GM18508 (cell line): ENCODE measurements around the gene SH3RF3.

Source experiments
- ATAC-seq: cut with Tn5 transposase; IDR thresholded peaks from one replicate; pipeline ENCODE4 v1.9.1; 2021; ENCODE audit warnings: moderate number of reproducible peaks; ENCODE audit not compliant: insufficient read depth, unreplicated experiment

The SH3RF3 gene

GRCh38 chr2:109174626-109175349 is 45.8 kb downstream of the SH3RF3 start:
- no peak for ATAC-seq

- ATAC-seq = no peak
These were observed 46.3 kb downstream of the SH3RF3 start for GRCh38 chr2:109175350-109175678.

DNA sequence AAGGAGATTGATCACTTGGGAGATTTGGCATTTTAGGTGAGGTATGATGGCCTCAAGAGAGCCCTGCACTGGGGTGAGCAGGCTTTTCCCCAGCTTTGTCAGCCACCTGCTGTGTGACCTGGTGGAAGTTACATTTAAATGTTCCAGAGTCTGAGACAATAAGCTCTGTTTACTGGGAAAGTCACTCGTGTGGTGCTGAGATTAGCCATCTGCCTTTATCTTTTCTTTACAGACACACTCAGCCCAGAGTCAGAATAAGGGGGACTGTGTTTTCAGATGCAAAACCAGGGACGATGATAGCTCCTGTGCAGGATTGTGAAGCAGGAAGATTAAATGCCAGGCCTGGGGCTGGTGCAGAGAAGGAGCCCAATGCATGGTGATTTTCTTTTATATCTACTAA is 47.9 kb downstream of the SH3RF3 start:
- ATAC-seq = no peak

DNA sequence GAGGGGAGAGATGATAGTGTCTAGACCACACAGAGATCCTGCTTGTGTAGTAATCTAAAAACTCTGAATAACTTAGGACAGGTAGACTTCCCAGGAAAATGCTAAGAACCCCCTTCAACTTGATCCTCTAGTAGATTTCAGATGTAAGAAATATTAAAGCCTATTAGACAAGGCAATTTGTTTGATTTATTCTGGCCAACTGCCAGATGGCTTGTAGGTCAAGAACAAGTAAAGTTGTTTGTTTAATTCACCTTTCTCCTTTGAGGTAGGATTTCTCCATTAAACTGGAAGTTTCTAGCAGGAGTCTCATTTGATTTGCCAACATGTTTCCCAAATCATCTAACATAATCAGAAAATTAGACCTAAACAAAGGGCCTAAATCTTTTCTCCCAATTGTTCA is 48.6 kb downstream of the SH3RF3 start:
- ATAC-seq = no peak

- no peak for ATAC-seq
These were observed 50.0 kb downstream of the SH3RF3 start for GRCh38 chr2:109178968-109179367.

DNA sequence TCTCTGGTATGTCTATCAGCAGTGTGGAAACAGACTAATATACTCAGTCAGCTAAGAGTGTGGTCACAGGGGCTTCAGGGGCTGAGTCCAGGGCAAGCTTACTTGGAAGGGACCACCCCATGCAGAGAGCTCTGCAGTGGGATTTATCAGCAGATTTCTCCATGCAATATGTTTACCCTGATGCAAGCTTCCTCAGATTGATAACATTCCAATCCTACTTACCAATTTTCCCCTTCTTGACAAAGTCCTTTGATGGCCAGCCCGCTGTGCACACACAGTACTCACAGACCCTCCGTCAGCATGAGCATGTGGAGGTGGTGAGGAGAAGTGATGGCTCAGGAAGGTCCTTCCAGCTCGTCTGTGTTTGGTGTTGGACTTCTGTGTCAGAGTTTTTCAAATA is 51.8 kb downstream of the SH3RF3 start:
- ATAC-seq = no peak

DNA sequence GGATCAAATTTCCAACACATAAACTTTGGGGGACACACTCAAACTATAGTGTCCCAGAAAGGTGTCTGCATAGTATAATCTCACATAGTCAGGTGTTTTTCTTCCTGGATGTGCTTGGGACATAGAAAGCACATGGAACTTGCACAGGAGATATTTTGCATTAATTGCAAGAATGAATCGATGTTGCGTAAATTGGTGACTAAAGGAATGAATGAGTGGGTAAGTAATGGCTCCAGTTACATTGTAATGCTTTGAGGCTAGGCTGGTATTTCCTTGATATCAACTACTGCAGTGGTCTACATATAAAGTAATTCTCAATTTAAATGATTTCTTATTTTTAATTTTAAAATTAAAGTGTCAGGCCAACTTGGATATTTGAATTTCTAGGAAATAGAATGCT is 53.4 kb downstream of the SH3RF3 start:
- ATAC-seq = no peak

GRCh38 chr2:109183871-109184270 is 54.9 kb downstream of the SH3RF3 start:
- ATAC-seq = no peak

- no peak for ATAC-seq
These were observed 55.4 kb downstream of the SH3RF3 start for GRCh38 chr2:109184368-109184767.

DNA sequence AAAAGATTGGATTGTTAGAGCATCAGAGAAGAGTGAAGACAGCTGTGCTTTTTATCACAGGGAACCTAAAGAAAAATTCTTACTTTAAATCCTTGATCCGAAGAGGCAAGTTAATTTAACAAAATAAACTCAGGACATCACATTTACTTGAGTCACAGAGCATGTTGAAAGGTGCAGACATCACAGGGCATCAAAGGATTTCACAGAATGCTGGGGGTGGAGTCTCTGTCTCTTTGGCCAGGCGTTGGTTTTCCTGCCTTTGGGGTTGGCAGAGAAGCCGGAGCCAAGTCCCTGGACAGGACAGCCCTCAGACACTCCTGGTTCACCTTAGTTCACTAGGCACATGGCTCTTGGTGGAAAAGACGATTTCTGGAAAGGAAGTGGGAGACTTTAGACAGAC is 56.3 kb downstream of the SH3RF3 start:
- ATAC-seq = no peak

DNA sequence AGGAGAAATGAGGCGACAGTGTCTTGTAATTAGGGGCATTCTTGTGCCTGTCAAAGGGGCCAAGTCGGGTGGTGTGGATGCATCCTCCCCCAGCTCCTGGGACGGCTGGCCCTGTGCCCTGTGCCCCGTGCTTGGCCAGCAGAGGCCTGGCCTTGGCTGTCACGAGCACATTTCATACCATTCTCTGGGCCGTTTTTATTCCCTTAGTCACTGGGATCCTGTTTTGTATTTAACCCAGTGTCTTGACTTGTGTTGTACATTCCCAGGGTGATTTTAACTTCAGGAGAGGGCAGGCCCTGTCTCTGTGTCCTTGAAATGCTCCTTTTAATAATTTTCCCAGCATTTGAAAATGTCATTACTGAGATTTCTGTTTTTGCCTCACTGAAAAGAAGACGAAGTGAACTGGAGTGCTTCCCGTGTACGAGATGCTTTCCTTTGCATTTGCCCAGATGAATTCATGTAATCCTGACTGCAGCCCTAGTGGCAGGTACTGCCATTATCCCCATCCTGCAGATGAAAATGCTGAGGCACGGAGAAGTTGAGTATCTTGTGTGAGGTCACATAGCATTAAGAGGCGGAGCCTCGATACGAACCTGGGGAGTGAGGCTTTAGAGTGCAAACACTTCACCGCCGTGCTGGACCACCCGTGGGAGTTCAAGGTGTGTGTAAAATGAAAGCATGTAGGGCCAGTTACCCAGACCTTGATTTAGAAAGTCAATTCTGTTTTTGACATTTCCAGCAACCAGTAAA is 57.0 kb downstream of the SH3RF3 start:
- no peak for ATAC-seq

GRCh38 chr2:109186656-109187250 is 57.7 kb downstream of the SH3RF3 start:
- ATAC-seq = no peak

GRCh38 chr2:109187711-109188495 is 58.9 kb downstream of the SH3RF3 start:
- no peak for ATAC-seq

DNA sequence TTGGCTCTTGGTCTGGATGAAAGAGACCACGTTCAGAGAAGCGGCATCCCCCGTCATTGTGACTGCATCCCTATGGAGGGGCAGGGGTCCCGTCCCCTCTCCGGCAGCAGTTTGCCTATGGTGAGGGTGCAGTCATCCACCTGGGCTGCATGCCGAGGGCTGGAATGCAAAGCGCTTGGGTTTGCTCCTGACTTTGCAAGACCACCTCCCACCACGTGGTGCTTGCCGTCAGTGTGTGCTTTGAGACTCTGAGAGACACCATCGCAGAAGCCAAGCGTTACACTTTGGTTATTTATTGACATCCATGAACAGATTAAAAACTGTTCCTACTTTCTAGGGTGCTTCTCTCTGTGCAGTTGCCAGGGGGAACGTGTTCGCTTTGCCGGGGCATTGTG is 59.5 kb downstream of the SH3RF3 start:
- no peak for ATAC-seq

GRCh38 chr2:109188898-109189297 is 59.9 kb downstream of the SH3RF3 start:
- no peak for ATAC-seq

GRCh38 chr2:109189751-109190150 is 60.7 kb downstream of the SH3RF3 start:
- no peak for ATAC-seq

- ATAC-seq = no peak
These were observed 65.0 kb downstream of the SH3RF3 start for GRCh38 chr2:109193807-109194619.

DNA sequence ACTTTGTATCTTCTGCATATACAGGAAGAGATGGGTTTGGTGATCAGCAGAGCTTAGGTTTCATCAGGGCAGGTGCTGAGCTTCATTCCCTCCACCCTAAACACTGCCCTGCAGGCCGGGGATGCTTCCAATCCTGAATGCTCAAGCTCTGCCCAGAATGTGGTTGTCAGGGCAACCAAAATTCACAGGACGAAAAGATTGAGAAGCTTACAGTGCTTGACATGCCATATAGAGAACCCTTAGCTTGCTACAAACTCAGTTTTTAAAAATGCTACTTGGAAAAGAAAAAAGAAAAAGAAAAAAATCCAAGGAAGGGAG is 65.6 kb downstream of the SH3RF3 start:
- ATAC-seq = no peak

GRCh38 chr2:109195193-109196045 is 66.4 kb downstream of the SH3RF3 start:
- ATAC-seq = no peak
